Fibroblast of pulmonary artery (primary cell): ENCODE data around the gene PPP2R2C.

Experiments used
- DNase-seq: peaks from one replicate; pipeline ENCODE4 v3.0.0-alpha.2; 2010; ENCODE audit warnings: low read depth
- H3K4me3 ChIP-seq: replicated peaks from 2 replicates; pipeline ENCODE4 v1.5.1; 2011; ENCODE audit warnings: low read depth, mild to moderate bottlenecking, control low read depth, low read length, moderate library complexity
- TF ChIP-seq, protein P1 (sequence below): IDR thresholded peaks from 2 replicates; pipeline ENCODE4 v1.5.1; 2011; ENCODE audit warnings: mild to moderate bottlenecking, control low read depth, low read length, inconsistent platforms; ENCODE audit errors: missing control alignments

Gene PPP2R2C

DNA sequence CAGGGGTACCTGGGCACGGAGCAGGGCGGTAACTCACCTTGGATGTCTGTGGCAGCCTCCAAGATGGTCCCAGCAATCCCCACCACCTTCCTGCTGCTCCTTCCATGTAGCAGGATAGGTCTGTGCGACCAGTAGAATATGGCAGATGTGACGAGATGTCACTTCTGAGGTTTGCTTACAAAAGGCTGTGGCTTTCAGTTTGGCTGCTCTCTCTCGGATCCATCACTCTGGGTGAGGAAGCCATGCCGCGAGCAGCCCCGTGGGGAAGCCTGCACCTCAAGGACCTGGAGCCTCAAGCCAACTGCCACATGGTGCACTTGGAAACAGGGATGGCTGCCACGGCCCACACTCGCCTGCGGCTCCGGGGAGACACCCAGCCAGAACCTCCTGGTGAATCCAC, 165.2 kb downstream of the PPP2R2C start:
- TF ChIP-seq, protein P1, sequence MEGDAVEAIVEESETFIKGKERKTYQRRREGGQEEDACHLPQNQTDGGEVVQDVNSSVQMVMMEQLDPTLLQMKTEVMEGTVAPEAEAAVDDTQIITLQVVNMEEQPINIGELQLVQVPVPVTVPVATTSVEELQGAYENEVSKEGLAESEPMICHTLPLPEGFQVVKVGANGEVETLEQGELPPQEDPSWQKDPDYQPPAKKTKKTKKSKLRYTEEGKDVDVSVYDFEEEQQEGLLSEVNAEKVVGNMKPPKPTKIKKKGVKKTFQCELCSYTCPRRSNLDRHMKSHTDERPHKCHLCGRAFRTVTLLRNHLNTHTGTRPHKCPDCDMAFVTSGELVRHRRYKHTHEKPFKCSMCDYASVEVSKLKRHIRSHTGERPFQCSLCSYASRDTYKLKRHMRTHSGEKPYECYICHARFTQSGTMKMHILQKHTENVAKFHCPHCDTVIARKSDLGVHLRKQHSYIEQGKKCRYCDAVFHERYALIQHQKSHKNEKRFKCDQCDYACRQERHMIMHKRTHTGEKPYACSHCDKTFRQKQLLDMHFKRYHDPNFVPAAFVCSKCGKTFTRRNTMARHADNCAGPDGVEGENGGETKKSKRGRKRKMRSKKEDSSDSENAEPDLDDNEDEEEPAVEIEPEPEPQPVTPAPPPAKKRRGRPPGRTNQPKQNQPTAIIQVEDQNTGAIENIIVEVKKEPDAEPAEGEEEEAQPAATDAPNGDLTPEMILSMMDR: no peak
- DNase-seq: no peak
- no peak overlapping the region for H3K4me3 ChIP-seq

DNA sequence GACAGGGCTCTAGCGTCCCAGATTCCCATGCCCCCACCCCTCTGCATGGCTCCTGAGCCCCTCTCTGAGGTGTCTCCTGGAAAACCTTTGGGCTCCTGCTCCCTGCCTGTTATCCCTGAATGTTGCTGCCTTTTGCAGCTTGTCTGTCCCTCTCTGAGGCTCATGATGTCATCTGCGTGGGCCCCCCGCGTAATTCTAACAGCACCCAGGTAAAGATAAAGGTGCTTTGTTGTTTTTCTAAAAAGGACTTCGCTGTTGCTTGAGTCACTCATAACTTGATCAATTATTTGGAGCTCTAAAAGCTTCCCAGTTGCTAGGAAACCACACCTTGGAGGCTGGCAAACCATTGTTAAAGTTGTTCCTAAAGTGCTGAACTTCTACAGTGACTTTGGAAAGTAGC, 166.1 kb downstream of the PPP2R2C start:
- H3K4me3 ChIP-seq: no peak overlapping the region
- TF ChIP-seq, protein P1: no peak
- DNase-seq: no peak

DNA sequence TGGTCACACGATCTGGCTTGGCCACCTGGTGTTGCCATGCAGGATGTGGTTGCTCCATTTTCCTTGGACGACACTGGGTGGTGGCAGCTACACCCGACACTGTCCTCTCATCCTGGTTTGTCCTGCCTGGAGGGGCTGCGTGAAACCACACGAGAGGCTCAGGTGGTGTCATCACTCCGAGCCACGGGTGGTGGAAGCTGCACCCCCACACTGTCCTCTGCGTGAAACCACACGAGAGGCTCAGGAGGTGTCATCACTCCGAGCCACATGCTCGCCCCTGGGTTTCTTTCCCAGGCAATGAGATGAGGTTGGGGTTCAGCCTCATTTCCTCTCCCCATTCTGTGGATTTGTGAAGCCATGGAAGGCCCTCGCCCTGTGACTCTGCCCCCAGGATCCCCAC, 168.5 kb downstream of the PPP2R2C start:
- TF ChIP-seq, protein P1: no peak
- H3K4me3 ChIP-seq: no peak overlapping the region
- DNase-seq: no peak

DNA sequence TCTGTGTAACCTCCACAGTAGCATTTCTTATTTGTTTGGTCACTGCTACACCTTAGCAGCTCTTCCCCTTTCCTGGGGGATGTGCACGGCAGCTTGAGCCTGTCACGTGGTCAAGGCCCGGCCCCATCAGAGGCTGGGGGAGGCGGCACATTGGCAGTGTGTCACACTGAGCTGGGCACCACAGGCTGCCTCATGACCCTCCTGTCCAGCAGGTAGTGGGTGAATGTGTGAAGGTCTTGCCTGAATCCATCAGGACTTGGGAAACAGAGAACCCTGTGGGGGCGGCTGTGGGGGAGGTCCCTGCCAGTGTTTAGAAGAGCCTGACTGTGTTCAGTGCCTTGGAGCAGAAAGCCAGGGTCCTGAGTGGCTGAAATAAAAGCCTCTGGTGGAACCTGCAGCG, 169.5 kb downstream of the PPP2R2C start:
- H3K4me3 ChIP-seq: no peak overlapping the region
- TF ChIP-seq, protein P1: no peak
- no peak for DNase-seq

DNA sequence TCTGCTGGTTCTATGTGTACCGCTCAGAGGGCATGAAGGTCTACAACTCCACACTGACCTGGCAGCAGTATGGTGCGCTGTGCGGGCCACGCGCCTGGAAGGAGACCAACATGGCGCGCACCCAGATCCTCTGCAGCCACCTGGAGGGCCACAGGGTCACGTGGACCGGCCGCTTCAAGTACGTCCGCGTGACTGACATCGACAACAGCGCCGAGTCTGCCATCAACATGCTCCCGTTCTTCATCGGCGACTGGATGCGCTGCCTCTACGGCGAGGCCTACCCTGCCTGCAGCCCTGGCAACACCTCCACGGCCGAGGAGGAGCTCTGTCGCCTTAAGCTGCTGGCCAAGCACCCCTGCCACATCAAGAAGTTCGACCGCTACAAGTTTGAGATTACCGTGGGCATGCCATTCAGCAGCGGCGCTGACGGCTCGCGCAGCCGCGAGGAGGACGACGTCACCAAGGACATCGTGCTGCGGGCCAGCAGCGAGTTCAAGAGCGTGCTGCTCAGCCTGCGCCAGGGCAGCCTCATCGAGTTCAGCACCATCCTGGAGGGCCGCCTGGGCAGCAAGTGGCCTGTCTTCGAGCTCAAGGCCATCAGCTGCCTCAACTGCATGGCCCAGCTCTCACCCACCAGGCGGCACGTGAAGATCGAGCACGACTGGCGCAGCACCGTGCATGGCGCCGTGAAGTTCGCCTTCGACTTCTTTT, 170.5 kb downstream of the PPP2R2C start:
- TF ChIP-seq, protein P1: no peak
- no peak for DNase-seq
- no peak overlapping the region for H3K4me3 ChIP-seq

DNA sequence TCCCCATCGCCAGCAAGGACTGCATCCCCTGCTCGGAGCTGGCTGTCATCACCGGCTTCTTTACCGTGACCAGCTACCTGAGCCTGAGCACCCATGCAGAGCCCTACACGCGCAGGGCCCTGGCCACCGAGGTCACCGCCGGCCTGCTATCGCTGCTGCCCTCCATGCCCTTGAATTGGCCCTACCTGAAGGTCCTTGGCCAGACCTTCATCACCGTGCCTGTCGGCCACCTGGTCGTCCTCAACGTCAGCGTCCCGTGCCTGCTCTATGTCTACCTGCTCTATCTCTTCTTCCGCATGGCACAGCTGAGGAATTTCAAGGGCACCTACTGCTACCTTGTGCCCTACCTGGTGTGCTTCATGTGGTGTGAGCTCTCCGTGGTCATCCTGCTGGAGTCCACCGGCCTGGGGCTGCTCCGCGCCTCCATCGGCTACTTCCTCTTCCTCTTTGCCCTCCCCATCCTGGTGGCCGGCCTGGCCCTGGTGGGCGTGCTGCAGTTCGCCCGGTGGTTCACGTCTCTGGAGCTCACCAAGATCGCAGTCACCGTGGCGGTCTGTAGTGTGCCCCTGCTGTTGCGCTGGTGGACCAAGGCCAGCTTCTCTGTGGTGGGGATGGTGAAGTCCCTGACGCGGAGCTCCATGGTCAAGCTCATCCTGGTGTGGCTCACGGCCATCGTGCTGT, 171.2 kb downstream of the PPP2R2C start:
- TF ChIP-seq, protein P1: no peak
- H3K4me3 ChIP-seq: no peak overlapping the region
- no peak for DNase-seq
